IPS-15b (cell line): ENCODE results near the gene CBLN3.
"Not testable (repeated sequence)": the region's sequence is repeated elsewhere in the genome, so short reads cannot be mapped to it uniquely, and the experiment has no call there.

Source experiments
- H3K27me3 ChIP-seq: one replicate; pipeline ENCODE4 v1.6.1; 2013; ENCODE audit warnings: low read length; ENCODE audit not compliant: control insufficient read depth, insufficient read depth
- H3K36me3 ChIP-seq: one replicate; pipeline ENCODE4 v1.6.1; 2013; ENCODE audit warnings: low read length; ENCODE audit not compliant: control insufficient read depth, insufficient read depth
- H3K4me1 ChIP-seq: one replicate; pipeline ENCODE4 v1.6.1; 2013; ENCODE audit warnings: mild to moderate bottlenecking, low read length; ENCODE audit not compliant: control insufficient read depth, insufficient read depth
- H3K4me3 ChIP-seq: one replicate; pipeline ENCODE4 v1.5.1; 2013; ENCODE audit warnings: low read depth, low read length
- H3K9ac ChIP-seq: one replicate; pipeline ENCODE4 v1.6.1; 2013; ENCODE audit warnings: low read depth, mild to moderate bottlenecking, low read length
- H3K9me3 ChIP-seq: one replicate; pipeline ENCODE4 v1.6.1; 2013; ENCODE audit warnings: mild to moderate bottlenecking, low read length; ENCODE audit not compliant: control insufficient read depth, insufficient read depth

CBLN3 gene

DNA sequence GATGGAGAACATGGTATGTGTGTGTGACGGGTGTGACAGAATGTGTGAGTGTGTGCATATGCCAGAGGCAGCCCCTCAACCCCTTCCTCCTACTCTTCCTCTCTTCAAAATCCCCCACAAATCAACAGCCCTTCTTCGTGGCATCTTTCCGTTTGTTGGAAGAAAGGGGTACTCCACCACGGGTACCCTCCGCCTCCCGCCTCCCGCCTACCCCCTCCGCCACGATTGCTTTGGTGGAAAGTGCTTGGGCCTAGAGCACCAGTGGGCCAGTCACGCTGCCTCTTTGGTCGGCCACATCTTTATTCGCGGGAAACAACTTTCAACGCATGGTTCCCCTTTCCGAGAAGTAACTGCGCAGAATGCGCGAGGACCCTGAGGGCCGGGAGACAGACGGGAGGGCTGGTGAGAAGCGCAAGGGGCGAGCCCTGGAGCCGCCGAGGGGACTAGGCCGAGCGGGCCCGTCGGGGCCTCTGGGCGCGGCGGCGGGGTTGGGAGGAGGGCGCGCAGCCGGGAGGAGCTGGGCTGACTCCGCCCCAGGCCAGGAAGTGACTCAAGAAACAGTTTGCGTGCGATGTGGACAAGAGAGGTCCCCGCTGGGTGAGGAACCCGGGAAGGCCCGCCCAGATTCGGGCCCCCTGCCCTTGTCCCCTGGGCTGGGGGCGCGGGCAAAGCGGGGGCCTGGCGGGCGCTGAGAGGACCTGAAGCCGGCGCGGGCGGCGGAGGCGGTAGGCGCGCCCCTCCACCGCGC is at the start of gene CBLN3, which contains the start of gene KHNYN:
Gene CBLN3, minus strand, starts transcription at position 274 of the 748 bp plus-strand sequence. CDS start 614 bp downstream, outside the sequence.
Gene KHNYN, plus strand, starts transcription at position 560 of the 748 bp plus-strand sequence. CDS start 777 bp downstream, outside the sequence.
- peaks cover 13% of the 10 kb centered on the region for H3K4me1 ChIP-seq
- H3K27me3 ChIP-seq, result peaks cover 7% of the 10 kb centered on the region
- no peaks in the 10 kb centered on the region for H3K9me3 ChIP-seq

DNA sequence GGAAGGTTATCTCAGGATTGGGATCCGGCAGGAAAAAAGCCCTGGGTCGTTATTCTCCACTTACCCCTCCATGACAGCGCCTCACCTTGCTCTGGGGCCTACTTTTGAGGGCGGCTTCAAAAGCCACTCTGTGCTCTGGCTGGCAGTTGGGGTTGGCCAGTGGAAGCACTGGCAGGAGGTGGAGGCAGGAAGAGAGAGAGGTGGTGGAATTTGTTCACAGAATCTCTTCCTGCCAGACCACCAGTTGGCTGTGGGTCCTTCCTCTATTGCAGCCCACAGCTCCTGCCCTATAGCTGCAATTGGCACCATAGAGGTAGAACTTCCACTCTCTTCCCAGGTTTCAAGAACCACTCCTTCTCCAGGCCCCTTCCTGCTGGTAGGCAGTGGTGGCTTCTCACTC is 45.8 kb upstream of the CBLN3 start:
- H3K9ac ChIP-seq, result no peak overlapping the region
- H3K27me3 ChIP-seq, result no peaks in the 10 kb centered on the region
- H3K4me1 ChIP-seq, result no peaks in the 10 kb centered on the region
- no peaks in the 10 kb centered on the region for H3K36me3 ChIP-seq
- no peak overlapping the region for H3K4me3 ChIP-seq
- H3K9me3 ChIP-seq, result peaks cover 5% of the 10 kb centered on the region

More for the DNA sequence above, at the start of gene CBLN3, which contains the start of gene KHNYN:
- Histone ChIP-seq H3K36me3 (peaks cover 5% of the 10 kb centered on the region), H3K9ac (peak within 1 kb of the TSS; percentile 83), H3K4me3 (peak within 1 kb of the TSS; percentile 97)

DNA sequence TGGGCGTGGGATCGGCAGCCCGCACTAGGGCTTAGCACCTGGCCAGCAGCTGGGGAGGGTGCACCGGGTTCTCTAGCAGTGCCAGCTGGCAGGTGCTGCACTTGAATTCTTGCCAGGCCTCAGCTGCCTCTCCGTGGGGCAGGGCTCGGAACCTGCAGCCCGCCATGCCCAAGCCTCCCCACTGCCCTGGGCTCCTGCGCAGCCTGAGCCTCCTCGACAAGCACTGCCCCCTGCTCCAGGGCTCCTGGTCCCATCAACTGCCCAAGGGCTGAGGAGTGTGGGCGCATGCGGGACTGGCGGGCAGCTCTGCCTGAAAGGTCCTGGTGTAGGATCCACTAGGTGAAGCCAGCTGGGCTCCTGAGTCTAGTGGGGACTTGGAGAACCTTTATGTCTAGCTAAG is 43.7 kb upstream of the CBLN3 start:
- no peaks in the 10 kb centered on the region for H3K36me3 ChIP-seq
- H3K4me3 ChIP-seq, result no peak overlapping the region
- H3K27me3 ChIP-seq, result no peaks in the 10 kb centered on the region
- no peaks in the 10 kb centered on the region for H3K9me3 ChIP-seq
- no peaks in the 10 kb centered on the region for H3K4me1 ChIP-seq
- H3K9ac ChIP-seq, result no peak overlapping the region

DNA sequence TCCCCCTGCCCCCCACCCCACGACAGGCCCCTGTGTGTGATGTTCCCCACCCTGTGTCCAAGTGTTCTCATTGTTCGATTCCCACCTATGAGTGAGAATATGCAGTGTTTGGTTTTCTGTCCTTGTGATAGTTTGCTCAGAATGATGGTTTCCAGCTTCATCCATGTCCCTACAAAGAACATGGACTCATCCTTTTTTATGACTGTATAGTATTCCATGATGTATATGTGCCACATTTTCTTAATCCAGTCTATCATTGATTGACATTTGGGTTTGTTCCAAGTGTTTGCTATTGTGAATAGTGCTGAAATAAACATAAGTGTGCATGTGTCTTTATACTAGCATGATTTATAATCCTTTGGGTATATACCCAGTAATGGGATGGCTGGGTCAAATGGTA is 41.0 kb upstream of the CBLN3 start:
- H3K9me3 ChIP-seq, H3K27me3 ChIP-seq: not testable (repeated sequence)

DNA sequence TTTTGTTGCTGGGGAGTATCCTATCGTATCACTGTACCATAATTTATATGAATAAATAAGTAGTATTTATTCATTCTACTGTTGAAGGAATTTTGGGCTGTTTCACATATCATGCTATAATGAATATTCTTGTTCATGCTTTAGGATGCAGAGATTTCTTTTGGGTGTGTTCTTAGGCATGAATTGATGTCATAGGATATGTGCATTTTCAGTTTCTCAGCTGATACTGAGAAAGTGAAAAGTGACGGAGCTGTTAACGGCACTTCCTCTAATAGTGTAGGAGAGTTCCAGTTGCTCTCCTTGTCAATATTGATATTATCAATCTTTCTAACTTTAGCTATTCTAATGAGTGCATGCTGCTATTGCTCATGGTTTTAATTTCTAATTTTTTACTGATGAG is 36.3 kb upstream of the CBLN3 start:
- H3K9me3 ChIP-seq, result no peaks in the 10 kb centered on the region
- no peaks in the 10 kb centered on the region for H3K27me3 ChIP-seq
- no peaks in the 10 kb centered on the region for H3K4me1 ChIP-seq
- no peak overlapping the region for H3K4me3 ChIP-seq
- no peaks in the 10 kb centered on the region for H3K36me3 ChIP-seq
- no peak overlapping the region for H3K9ac ChIP-seq

More for the DNA sequence above, 41.0 kb upstream of the CBLN3 start:
- not testable (repeated sequence) for H3K4me3 ChIP-seq, H3K9ac ChIP-seq, H3K4me1 ChIP-seq, H3K36me3 ChIP-seq

DNA sequence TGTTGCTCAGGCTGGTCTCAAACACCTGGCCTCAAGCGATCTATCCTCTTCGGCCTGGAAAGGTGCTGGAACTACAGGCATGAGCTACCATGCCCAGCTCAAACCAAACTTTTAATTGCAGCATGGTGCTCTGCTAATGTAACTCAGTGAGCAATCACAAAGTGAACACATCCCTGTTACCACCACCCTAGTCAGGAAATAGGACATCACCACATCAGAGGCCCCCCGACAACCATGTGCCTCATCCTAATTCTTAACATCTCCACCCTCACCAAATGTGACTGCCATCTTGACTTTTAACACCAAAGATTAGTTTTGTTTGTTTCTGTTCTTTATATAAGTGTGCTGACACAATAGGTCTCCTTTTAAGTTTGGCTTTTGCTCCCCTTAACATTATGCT is 35.9 kb upstream of the CBLN3 start:
- Histone ChIP-seq H3K27me3 (no peaks in the 10 kb centered on the region), H3K9ac (no peak overlapping the region), H3K9me3 (no peaks in the 10 kb centered on the region), H3K36me3 (no peaks in the 10 kb centered on the region), H3K4me3 (no peak overlapping the region), H3K4me1 (no peaks in the 10 kb centered on the region)

DNA sequence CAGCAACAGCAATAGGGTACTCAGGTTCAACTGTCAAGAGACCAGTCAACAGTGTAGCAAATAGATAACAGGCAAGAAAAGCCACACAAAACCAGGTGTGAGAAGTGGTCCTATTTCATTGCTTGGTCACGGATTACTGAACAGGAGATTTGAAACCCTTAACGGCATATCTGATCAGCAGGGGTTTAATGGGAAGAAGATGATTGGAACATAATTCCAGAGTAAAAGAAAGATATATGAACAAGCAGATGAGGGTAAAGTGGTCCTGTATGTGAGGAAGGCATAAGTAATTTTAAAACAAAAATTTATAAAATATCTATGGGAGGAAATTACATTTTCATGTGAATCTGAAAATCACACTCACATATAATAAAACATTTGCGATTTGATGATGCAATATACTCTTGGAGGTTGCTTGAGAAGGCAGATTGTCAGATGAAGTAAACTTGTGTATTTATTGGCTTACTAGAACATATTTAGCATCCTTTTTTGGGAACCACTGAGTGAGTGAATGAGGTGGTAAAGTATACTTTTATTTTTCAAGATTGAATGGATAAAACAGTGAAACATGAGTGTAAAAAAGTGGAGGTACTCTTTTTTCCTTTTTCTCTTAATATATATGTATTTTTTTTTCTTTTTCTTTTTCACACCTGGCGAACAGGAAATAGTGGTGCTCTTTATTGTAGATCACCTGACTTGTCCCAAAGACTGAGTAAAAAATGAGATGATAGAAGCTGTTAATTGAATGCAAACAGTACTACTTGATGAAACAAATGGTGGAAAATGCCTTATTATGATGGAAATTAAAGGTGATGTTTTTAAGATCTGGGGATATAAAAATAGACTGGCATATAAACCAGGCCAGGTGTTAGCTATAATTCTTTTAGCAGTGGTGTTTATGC is 34.7 kb upstream of the CBLN3 start:
- no peak overlapping the region for H3K4me3 ChIP-seq
- H3K27me3 ChIP-seq, result no peaks in the 10 kb centered on the region
- H3K4me1 ChIP-seq, result no peaks in the 10 kb centered on the region
- H3K36me3 ChIP-seq, result no peaks in the 10 kb centered on the region
- H3K9me3 ChIP-seq, result no peaks in the 10 kb centered on the region
- no peak overlapping the region for H3K9ac ChIP-seq

DNA sequence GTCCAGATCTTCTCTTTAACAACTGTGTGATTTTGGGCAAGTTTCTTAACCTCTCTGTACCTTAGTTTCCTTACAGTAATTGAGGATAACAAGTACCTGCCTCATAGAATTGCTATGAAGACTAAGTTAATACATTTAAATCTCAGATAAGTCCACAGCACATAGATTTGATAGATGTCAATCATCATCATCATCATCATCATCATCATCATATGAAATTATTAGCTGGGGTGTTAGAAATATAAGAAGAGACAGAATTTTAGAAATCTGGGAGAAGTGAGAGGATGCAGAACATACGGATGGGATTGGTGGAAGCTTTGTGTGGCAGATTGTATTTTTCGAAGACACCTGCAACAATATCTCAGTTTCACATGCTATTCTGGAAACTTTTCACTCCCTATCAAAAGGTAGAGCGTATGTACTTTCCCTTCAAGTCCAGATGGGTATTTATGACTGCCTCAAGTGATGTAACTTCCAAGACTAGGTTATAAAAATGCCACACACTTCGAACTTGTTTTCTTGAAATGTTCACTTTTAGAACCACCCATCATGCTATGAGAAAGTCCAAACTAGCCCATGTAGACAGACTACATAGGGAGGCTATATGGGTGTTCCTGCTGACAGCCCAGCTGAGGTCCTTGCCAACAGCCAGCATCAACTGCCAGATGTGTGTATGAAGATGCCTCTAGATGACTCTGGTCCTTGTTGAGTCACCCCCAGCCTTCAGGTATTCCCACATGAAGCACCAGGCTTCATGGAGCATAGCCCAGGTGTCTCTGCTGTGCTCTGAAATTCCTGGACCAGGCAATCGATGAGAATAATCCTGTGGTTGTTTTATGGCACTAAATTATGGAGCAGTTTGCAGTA is 33.8 kb upstream of the CBLN3 start:
- H3K27me3 ChIP-seq, result no peaks in the 10 kb centered on the region
- H3K36me3 ChIP-seq, result no peaks in the 10 kb centered on the region
- no peaks in the 10 kb centered on the region for H3K4me1 ChIP-seq
- H3K9me3 ChIP-seq, result no peaks in the 10 kb centered on the region
- H3K9ac ChIP-seq, result no peak overlapping the region
- H3K4me3 ChIP-seq, result no peak overlapping the region

DNA sequence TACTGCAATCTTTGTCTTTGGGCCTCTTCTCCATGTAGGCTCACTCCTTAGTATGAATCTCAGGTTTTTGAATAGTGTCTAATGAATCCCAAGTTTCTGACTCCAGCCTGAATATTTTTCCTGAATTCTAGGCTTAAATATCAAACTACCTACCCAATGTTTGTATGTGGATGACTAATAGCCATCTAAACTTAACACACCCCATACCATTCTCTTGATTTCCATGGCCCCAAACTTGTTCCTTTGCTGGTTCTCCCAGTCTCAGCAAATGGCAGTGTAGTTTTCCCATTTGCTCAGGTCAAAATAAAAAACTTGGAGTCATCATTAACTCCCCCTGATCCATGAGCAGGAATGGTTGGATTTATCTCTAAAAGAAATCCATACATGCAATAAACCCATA is 31.9 kb upstream of the CBLN3 start:
- Histone ChIP-seq H3K36me3 (no peaks in the 10 kb centered on the region), H3K9ac (no peak overlapping the region), H3K27me3 (no peaks in the 10 kb centered on the region), H3K9me3 (no peaks in the 10 kb centered on the region), H3K4me1 (no peaks in the 10 kb centered on the region), H3K4me3 (no peak overlapping the region)

DNA sequence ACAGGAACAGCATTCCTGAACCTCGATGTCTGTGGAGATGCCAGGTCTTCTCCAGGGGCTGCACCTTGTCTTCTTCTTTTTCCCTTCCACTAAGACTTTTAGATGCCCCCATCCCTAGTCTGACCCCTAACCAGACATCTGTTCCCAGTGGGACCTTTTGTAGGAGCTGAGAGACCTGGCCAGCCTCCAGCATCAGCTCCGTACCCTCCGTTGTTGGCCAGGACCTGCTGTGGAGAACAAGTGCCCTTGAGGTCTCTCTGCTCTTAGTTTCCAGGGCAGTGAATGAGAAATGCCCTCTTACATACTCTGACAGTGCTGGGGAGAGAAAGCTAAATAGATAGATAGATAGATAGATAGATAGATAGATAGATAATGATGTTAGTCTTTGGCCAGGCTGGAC is 29.9 kb upstream of the CBLN3 start:
- H3K4me3 ChIP-seq, result no peak overlapping the region
- H3K9ac ChIP-seq, result no peak overlapping the region
- H3K36me3 ChIP-seq, result no peaks in the 10 kb centered on the region
- H3K9me3 ChIP-seq, result peaks cover 1% of the 10 kb centered on the region
- H3K4me1 ChIP-seq, result no peaks in the 10 kb centered on the region
- no peaks in the 10 kb centered on the region for H3K27me3 ChIP-seq

DNA sequence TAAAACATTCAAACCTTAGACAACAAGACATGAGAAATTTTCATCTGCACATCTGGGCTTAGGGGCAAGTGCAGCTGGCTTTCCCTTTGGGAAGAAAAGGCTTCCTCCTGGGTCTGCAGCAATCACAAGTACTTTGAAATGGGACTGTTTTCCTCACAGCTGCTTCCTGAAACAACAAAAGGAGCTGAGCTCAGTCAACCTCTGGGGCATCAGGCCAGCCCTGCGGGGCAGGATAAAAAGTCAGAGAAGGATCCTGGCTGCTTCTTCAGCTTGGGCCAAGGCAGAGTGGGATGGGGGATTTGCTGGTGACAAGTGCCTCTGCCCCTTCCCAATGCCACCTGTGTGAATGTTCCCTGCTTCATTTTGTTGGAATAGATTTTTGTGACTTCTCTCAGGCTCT is 29.3 kb upstream of the CBLN3 start:
- no peaks in the 10 kb centered on the region for H3K27me3 ChIP-seq
- H3K4me1 ChIP-seq, result no peaks in the 10 kb centered on the region
- peaks cover 7% of the 10 kb centered on the region for H3K9me3 ChIP-seq
- H3K4me3 ChIP-seq, result no peak overlapping the region
- H3K9ac ChIP-seq, result no peak overlapping the region
- no peaks in the 10 kb centered on the region for H3K36me3 ChIP-seq
